ENCODE results near the gene PPP1R3D.

DNA sequence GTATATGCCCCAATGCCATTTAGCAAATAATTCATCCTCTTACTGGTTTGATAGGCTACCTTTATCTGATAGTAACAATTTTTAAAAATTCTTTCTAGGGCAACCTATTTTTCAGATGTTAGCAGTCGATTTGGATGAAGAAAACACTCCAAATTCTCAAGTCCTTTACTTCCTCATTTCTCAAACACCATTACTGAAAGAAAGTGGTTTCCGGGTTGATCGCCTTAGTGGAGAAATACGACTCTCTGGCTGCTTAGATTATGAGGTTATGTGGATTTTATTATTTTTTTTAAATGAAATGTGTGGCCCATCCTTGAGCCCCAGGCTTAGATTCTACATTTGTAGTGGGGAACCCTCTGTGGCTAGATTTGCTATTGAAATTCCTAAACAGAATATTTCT, 44.4 kb upstream of the PPP1R3D start:
- TF ChIP-seq, protein P1, sequence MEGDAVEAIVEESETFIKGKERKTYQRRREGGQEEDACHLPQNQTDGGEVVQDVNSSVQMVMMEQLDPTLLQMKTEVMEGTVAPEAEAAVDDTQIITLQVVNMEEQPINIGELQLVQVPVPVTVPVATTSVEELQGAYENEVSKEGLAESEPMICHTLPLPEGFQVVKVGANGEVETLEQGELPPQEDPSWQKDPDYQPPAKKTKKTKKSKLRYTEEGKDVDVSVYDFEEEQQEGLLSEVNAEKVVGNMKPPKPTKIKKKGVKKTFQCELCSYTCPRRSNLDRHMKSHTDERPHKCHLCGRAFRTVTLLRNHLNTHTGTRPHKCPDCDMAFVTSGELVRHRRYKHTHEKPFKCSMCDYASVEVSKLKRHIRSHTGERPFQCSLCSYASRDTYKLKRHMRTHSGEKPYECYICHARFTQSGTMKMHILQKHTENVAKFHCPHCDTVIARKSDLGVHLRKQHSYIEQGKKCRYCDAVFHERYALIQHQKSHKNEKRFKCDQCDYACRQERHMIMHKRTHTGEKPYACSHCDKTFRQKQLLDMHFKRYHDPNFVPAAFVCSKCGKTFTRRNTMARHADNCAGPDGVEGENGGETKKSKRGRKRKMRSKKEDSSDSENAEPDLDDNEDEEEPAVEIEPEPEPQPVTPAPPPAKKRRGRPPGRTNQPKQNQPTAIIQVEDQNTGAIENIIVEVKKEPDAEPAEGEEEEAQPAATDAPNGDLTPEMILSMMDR (IDR thresholded peaks at IDR 0.05; ENCODE audit: low read length) = no peak
- no peak for TF ChIP-seq EZH2 (optimal IDR thresholded peaks at IDR 0.05; ENCODE audit: low read depth, low read length)

Measured in MM.1S (cell line).